GM10266 (cell line): Measurements from ENCODE around the gene SZT2.

ENCODE experiments used
- DNase-seq: peaks from one replicate; pipeline ENCODE4 v3.0.0; 2012; ENCODE audit errors: extremely low spot score
- TF ChIP-seq, protein P1 (sequence below): IDR thresholded peaks from 2 replicates; pipeline ENCODE4 v1.5.1; 2012; ENCODE audit warnings: mild to moderate bottlenecking, low read depth; ENCODE audit not compliant: control insufficient read depth, insufficient read depth; ENCODE audit errors: missing control alignments

Gene SZT2

DNA sequence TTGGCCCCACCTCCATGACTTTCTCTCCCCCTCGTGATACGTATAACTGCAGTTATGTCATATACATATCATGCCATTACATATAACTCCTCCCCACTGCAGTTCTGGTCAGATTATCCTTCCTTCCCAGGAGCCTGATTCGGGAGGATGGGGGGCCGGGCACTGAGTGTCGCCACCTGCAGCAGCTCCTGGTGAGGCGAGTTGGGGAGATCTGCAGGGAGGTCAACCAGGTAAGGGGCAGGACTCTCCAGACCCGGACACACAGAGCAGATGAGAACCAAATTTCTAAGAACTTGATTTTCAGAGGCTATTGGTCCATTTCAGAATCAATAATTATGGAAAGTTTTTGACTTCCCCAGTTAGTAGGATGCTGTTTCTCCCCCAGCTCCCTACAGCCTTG is 44.6 kb downstream of the SZT2 start:
- TF ChIP-seq, protein P1, sequence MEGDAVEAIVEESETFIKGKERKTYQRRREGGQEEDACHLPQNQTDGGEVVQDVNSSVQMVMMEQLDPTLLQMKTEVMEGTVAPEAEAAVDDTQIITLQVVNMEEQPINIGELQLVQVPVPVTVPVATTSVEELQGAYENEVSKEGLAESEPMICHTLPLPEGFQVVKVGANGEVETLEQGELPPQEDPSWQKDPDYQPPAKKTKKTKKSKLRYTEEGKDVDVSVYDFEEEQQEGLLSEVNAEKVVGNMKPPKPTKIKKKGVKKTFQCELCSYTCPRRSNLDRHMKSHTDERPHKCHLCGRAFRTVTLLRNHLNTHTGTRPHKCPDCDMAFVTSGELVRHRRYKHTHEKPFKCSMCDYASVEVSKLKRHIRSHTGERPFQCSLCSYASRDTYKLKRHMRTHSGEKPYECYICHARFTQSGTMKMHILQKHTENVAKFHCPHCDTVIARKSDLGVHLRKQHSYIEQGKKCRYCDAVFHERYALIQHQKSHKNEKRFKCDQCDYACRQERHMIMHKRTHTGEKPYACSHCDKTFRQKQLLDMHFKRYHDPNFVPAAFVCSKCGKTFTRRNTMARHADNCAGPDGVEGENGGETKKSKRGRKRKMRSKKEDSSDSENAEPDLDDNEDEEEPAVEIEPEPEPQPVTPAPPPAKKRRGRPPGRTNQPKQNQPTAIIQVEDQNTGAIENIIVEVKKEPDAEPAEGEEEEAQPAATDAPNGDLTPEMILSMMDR, result no peak
- DNase-seq, result no peak

DNA sequence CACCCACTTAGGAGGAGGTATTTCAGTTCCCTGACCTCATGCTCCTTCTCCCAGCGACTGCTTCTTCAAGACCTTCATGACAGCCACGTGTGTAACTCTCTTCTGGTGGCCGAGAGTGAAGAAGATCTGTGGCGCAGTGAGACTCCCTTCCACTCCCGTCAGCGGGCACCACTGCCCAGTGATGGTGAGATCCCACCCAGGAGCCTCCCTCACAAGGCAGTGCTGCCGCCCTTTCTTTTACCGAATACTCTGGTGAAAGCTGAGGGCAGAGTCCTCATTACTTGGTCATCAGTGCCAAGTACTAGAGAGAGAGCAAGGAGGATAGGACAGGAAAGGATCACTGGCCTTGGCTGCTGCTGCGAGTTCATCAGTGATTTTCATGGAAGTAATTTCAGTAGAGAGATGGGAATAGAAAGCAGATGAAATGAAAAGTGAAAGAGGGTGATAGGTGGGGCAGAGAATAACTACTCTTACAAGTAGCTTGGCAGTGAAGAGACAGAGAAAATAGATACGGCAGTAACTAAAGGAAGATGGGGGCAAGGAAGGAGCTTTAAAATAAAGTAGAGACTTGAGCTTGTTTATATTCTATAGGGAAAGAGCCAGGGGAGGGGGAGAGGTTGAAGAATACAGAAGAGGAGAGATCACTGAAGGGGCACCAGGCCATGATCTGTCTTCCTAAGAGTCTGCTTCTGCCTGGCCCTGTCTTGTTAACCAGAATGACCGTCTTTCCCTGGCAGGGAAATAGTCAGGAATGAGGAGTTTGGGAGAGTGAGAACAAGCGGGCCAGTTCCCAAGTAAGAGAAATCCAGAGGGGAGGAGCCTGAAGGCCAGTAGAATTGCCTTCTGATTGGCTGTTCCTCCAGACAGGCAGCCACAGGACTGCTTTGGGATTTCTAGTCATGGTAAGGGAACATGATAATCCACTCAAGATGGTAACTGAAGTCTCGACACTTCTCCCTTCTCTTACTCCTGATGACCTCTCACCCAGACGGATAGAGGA is 45.7 kb downstream of the SZT2 start:
- DNase-seq, result no peak
- TF ChIP-seq, protein P1, result no peak

DNA sequence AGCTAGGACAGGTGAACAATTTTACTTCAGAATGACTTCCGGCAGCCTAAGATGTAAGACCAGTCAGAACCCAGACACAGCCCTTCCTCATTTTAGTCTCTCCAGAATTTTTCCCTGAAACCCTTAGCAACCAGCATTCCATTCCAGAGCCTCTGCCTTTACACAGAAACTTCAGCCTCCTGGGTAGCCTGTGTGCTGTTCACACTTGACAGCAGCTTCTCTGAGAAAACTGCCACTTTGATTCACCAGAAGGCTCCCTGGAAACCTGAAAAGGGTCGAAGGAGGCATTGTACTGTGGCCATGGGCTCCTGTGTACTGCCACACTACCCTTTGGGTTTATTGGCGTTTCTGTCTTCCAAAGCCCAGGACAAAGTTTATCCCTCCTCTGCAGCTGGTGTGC is 46.7 kb downstream of the SZT2 start:
- DNase-seq, result no peak
- TF ChIP-seq, protein P1, result no peak

DNA sequence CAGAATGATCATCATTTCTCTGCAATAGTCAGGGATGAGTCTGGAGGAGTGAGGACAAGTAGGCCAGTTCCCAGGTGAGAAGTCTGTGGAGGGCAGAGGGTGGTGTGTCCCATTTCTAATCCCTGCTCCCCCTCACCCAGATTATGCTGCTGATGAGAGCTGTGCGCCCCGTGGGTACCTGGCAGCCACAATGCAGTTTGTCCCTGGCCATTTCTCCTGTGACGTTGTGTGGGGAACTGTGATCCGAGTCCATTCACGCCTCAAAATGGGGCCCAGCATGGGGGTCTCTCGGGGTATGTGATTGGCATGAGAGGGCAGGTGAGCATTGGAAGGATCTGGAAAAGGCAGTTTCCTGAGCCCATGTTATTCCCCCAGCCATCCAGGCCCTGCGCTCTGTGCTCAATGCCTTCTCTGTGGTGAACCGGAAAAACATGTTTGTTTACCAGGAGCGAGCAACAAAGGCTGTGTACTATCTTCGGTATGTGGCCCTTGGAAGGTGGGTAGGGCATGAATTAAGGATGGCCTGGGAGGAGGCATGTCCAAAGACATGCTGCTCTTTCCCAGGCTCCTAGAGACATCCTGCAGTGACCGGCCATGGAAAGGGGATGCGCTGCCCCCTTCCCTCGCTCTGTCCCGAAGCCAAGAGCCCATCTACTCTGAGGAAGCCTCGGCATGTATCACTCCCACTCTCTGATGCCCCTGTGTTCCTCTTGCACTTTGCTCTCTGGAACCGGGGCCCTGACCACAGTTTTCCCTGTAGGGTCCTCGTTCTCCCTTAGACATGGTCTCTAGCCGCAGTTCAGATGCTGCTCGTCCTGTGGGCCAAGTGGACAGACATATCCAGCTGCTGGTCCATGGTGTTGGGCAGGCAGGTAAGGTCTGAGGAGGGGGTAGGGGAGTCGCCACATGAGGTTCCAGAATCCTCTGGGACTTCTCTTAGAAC is 47.6 kb downstream of the SZT2 start:
- no peak for DNase-seq
- TF ChIP-seq, protein P1, result no peak

DNA sequence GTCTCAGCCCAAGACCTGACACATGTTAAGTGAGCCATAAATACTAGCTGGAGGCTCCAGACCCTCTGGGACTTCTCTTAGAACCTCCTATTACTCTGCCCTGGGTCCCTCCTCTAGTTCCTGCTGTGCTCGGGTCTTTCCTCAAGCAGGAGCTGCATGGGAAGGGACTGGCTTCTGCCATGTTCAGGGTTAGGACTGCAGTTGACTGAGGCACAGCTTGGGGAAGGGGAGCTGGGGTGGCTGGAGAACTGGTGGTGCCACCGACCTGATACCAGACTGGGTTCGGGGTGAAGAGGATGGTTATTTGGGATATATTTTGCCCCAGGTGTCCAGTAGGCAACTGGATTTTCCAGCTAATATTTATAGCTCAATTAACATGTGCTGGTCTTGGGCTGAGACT is 48.3 kb downstream of the SZT2 start:
- no peak for DNase-seq
- TF ChIP-seq, protein P1, result no peak

DNA sequence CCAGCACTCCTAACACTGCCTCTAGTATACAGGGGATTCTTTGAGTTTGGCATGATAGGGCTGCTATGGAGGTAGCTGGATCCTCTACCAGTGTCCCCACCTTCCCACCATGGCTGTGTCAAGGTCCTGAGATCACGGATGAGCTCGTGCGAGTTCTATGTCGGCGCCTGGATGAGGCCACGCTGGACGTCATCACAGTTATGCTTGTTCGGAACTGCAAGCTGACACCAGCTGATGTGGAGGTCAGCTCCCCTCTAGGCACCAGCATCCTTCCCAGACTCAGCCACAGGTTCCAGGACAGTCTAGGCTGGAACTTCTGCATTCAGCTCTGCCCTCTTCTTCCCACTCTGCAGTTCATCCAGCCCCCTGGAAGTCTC is 48.9 kb downstream of the SZT2 start:
- TF ChIP-seq, protein P1, result no peak

More for the DNA sequence above, 48.9 kb downstream of the SZT2 start:
- DNase-seq, result no peak
